Left lung (tissue), 10 donors: ENCODE data around the gene STAB1. TPM values are rescaled to one million over a fixed set of nuclear protein-coding genes. Genes with fewer than 3 reads are reported as not detected.

Source experiments
- ATAC-seq: fragments of 200-7000 bp; cut with Tn5 transposase; one replicate; pipeline ENCODE4 v1.9.1; 2020; ENCODE audit warnings: moderate library complexity
- DNase-seq, 4 donors: peaks; one replicate each; pipeline ENCODE4 v3.0.0-alpha.2; 2013 to 2020
- H3K27ac ChIP-seq, 2 donors: fragments of 200-600 bp; sonication (generic) in 1 of 2; one replicate each; pipeline versions ENCODE4 v1.5.0 to v1.8.0; 2020 to 2021
- H3K27me3 ChIP-seq, 2 donors: fragments of 200-600 bp; sonication (generic) in 1 of 2; one replicate each; pipeline versions ENCODE4 v1.5.0 to v1.8.0; 2020 to 2021
- H3K36me3 ChIP-seq, 2 donors: fragments of 200-600 bp; sonication (generic) in 1 of 2; one replicate each; pipeline versions ENCODE4 v1.5.0 to v1.8.0; 2020 to 2021
- H3K4me1 ChIP-seq, 2 donors: fragments of 200-600 bp; one replicate each; pipeline ENCODE4 v1.8.0; 2021
- H3K4me3 ChIP-seq, 2 donors: fragments of 200-600 bp; sonication (generic) in 1 of 2; one replicate each; pipeline versions ENCODE4 v1.5.0 to v1.8.0; 2020 to 2021; ENCODE audit warnings: mild to moderate bottlenecking in 1 of 2
- H3K9me3 ChIP-seq, 2 donors: fragments of 200-600 bp; sonication (generic) in 1 of 2; one replicate each; pipeline versions ENCODE4 v1.5.0 to v1.8.0; 2020 to 2021
- intact Hi-C, 2 donors: fragments of 100-400 bp; cut with DNase I; formaldehyde crosslinking; loops; one replicate each; pipeline versions ENCODE4 v1.11.2 to v1.14.2; 2022
- polyA plus RNA-seq, 6 donors: library from polyadenylated mRNA; unstranded; fragments of 120-200 nt; gene quantifications; one replicate each; pipeline ENCODE4 v1.2.1, GENCODE V29; 2013; ENCODE audit not compliant: insufficient read length in 6 of 6
- total RNA-seq, 2 donors: library from RNA; stranded (reverse); fragmentation: NEBNext Ultra II Directional; extraction: Animal tissue kit (Norgen Biotek cat#: 25700); gene quantifications; one replicate each; pipeline ENCODE4 v1.2.1, GENCODE V29; 2021
- TF ChIP-seq, protein P1 (sequence below), 2 donors: fragments of 200-600 bp; sonication (generic) in 1 of 2; IDR thresholded peaks; one replicate each; pipeline versions ENCODE4 v1.5.0 to v1.8.0; 2021; ENCODE audit warnings: antibody characterized with exemption in 2 of 2
- donor health status: DM: no; HTN: yes; CAD: no.
- donor health status: DM: no; HTN: no; CAD: no.

The STAB1 gene
- total and polyA plus RNA-seq, 8 donors = 46.5 to 334 (median 51.4) TPM

GRCh38 chr3:52447512-52448355, 47.4 kb upstream of the STAB1 start:
- Histone ChIP-seq H3K36me3 (no peaks in the 10 kb centered on the region), H3K27me3 (no peaks in the 10 kb centered on the region), H3K4me3 (no peak overlapping the region), H3K4me1 (peaks cover 0 to 26% of the 10 kb centered on the region in 2 donors), H3K9me3 (no peaks in the 10 kb centered on the region), H3K27ac (no peak overlapping the region)
- ATAC-seq (no peak), DNase-seq (no peak)
- TF ChIP-seq, protein P1, sequence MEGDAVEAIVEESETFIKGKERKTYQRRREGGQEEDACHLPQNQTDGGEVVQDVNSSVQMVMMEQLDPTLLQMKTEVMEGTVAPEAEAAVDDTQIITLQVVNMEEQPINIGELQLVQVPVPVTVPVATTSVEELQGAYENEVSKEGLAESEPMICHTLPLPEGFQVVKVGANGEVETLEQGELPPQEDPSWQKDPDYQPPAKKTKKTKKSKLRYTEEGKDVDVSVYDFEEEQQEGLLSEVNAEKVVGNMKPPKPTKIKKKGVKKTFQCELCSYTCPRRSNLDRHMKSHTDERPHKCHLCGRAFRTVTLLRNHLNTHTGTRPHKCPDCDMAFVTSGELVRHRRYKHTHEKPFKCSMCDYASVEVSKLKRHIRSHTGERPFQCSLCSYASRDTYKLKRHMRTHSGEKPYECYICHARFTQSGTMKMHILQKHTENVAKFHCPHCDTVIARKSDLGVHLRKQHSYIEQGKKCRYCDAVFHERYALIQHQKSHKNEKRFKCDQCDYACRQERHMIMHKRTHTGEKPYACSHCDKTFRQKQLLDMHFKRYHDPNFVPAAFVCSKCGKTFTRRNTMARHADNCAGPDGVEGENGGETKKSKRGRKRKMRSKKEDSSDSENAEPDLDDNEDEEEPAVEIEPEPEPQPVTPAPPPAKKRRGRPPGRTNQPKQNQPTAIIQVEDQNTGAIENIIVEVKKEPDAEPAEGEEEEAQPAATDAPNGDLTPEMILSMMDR (IDR thresholded peaks at IDR 0.05) = no peak
- intact Hi-C loops = loop anchor here in 1 of 2 donors (10.0 kb wide), 1 partner anchor 213 kb away; the partner anchor contains the start of gene TWF2

DNA sequence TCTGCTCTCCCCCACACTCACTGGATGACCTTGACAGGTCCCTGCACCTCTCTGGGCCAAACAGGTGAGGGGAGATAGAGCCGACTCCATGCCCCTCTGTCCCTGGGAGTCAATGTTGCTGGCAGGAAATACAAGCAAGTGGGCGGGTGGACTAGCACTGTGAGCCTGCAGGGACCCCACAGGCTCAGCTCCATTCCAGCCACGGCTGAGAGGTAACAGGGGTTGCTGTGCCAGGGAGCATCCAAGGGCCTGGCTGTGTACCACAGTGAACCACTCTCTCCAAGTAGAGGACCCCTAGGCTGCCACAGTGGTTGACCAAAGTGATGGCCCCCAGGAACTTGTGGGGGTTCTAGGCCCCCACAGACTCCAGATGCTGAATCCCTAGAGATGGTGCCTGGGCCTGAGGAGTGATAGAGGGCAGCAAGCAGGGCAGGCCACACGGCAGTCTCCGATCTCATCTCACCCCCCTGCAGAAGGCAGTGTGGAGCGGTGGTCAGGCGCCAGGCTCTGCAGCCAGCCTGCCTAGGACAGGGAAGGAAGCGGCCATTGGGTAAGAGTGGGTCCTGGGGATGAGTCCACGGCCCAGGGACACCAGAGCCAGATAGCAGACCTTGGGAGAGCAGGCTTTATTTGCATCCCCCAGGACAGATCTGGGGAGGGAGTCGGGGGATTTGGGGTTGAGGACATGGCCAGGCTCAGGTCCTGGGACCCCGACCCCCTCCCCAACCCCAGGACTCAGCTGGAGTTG, 44.5 kb upstream of the STAB1 start:
- TF ChIP-seq, protein P1 (IDR thresholded peaks at IDR 0.05) = no peak
- peak in 1 of 4 donors; percentile 57 for DNase-seq
- Histone ChIP-seq H3K27ac (no peak overlapping the region), H3K27me3 (no peaks in the 10 kb centered on the region), H3K4me1 (peaks cover 0 to 33% of the 10 kb centered on the region in 2 donors), H3K9me3 (no peaks in the 10 kb centered on the region), H3K36me3 (no peaks in the 10 kb centered on the region), H3K4me3 (no peak overlapping the region)
- no peak for ATAC-seq
- intact Hi-C loops = no loop called here

- Histone ChIP-seq H3K4me3 (no peak overlapping the region), H3K9me3 (no peaks in the 10 kb centered on the region), H3K36me3 (no peaks in the 10 kb centered on the region), H3K27me3 (no peaks in the 10 kb centered on the region), H3K4me1 (peaks cover 3 to 37% of the 10 kb centered on the region in 2 donors), H3K27ac (no peak overlapping the region)
- ATAC-seq = no peak
- TF ChIP-seq, protein P1 (IDR thresholded peaks at IDR 0.05) = no peak
- DNase-seq = no peak
- intact Hi-C loops = no loop called here
Observed at GRCh38 chr3:52451237-52452083, 43.7 kb upstream of the STAB1 start.

DNA sequence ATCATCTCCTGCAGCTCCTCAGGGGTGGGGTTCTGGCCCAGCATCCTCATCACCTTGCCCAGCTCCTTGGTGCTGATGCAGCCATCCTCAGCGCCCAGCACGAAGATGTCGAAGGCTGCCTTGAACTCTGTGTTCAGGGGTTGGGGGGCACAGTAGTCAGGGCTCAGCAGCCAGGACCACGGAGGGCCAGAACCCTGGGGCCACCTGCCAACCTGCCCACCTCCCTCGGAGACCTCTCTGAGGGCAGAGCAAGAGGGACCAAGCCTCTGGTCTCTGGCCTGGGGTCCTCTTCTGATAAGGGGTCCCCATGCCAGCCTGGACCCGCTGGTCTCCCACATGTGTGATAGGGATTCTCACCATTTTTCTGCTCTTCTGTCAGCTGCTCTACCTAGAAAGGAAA, 43.0 kb upstream of the STAB1 start:
- H3K4me3 ChIP-seq = no peak overlapping the region
- ATAC-seq (no peak), DNase-seq (no peak)
- peaks cover 6 to 37% of the 10 kb centered on the region in 2 donors for H3K4me1 ChIP-seq
- no peak overlapping the region for H3K27ac ChIP-seq
- no peaks in the 10 kb centered on the region for H3K36me3 ChIP-seq
- TF ChIP-seq, protein P1 (IDR thresholded peaks at IDR 0.05) = no peak
- no peaks in the 10 kb centered on the region for H3K9me3 ChIP-seq
- intact Hi-C loops = no loop called here
- no peaks in the 10 kb centered on the region for H3K27me3 ChIP-seq
